Activated CD8-positive, alpha-beta memory T cell treated with anti-CD3 and anti-CD28 coated beads for 48 hours (primary cell): ENCODE results near the gene CCDC88C.

Source experiments
- DNase-seq, 3 experiments: peaks; one replicate each; pipeline ENCODE4 v3.0.0-alpha.2; 2020; ENCODE audit warnings: low read depth in 2 of 3, low spot score in 2 of 3

The CCDC88C gene

GRCh38 chr14:91348845-91349465, 68.7 kb downstream of the CCDC88C start:
- DNase-seq = no peak

- DNase-seq = no peak
Measured at GRCh38 chr14:91346838-91347173, 70.8 kb downstream of the CCDC88C start.

GRCh38 chr14:91344096-91344495, 73.5 kb downstream of the CCDC88C start:
- no peak for DNase-seq

GRCh38 chr14:91343051-91343450, 74.6 kb downstream of the CCDC88C start:
- DNase-seq = no peak

- DNase-seq = no peak
Measured at GRCh38 chr14:91342206-91342760, 75.3 kb downstream of the CCDC88C start.

- DNase-seq = no peak
Measured at GRCh38 chr14:91341751-91342154, 75.9 kb downstream of the CCDC88C start.

- no peak for DNase-seq
Measured at GRCh38 chr14:91341334-91341733, 76.3 kb downstream of the CCDC88C start.

GRCh38 chr14:91339671-91340369, 77.8 kb downstream of the CCDC88C start:
- no peak for DNase-seq

GRCh38 chr14:91339076-91339475, 78.5 kb downstream of the CCDC88C start:
- no peak for DNase-seq

- DNase-seq = no peak
Measured at GRCh38 chr14:91338379-91338778, 79.2 kb downstream of the CCDC88C start.

- DNase-seq = no peak
Measured at GRCh38 chr14:91337699-91338335, 79.8 kb downstream of the CCDC88C start.

- no peak for DNase-seq
Measured at GRCh38 chr14:91336093-91336450, 81.5 kb downstream of the CCDC88C start.

- no peak for DNase-seq
Measured at GRCh38 chr14:91335191-91336092, 82.2 kb downstream of the CCDC88C start.

GRCh38 chr14:91333650-91334039, 84.0 kb downstream of the CCDC88C start:
- no peak for DNase-seq

- DNase-seq = no peak
Measured at GRCh38 chr14:91332986-91333649, 84.5 kb downstream of the CCDC88C start.

- no peak for DNase-seq
Measured at GRCh38 chr14:91332171-91332985, 85.2 kb downstream of the CCDC88C start.

GRCh38 chr14:91331721-91332120, 85.9 kb downstream of the CCDC88C start:
- no peak for DNase-seq

- DNase-seq = no peak
Measured at GRCh38 chr14:91330856-91331255, 86.8 kb downstream of the CCDC88C start.

GRCh38 chr14:91330096-91330696, 87.4 kb downstream of the CCDC88C start:
- no peak for DNase-seq
